ENCODE measurements around the gene COMMD4. TPM values are rescaled to one million over a fixed set of nuclear protein-coding genes. Genes with fewer than 3 reads are reported as not detected.
"Not testable (repeated sequence)": the region's sequence is repeated elsewhere in the genome, so short reads cannot be mapped to it uniquely, and the experiment has no call there.

COMMD4 gene
- total RNA-seq, 1 donor from 2014 or later = 41.3 TPM

- H3K36me3 ChIP-seq (ENCODE audit: control insufficient read depth, insufficient read depth, low read length) = peaks cover 16% of the 10 kb centered on the region
- H3K27me3 ChIP-seq (ENCODE audit: control insufficient read depth, insufficient read depth, low read length) = no peaks in the 10 kb centered on the region
- DNase-seq (ENCODE audit: low read depth) = no peak
- no peak for TF ChIP-seq CTCF (IDR thresholded peaks at IDR 0.05; ENCODE audit: insufficient read depth, low read length, severe bottlenecking)
- no peak for FAIRE-seq
- no peak overlapping the region for H3K4me3 ChIP-seq (ENCODE audit: low read depth, low read length)
Measured at GRCh38 chr15:75380773-75381172, 44.9 kb downstream of the COMMD4 start.

- H3K36me3 ChIP-seq (ENCODE audit: control insufficient read depth, insufficient read depth, low read length) = peaks cover 32% of the 10 kb centered on the region
- not testable (repeated sequence) for H3K27me3 ChIP-seq (ENCODE audit: control insufficient read depth, insufficient read depth, low read length); DNase-seq (ENCODE audit: low read depth); H3K4me3 ChIP-seq (ENCODE audit: low read depth, low read length)
- peak; percentile 52 for FAIRE-seq
Measured at GRCh38 chr15:75383986-75384385, 48.1 kb downstream of the COMMD4 start.

Other genes starting within 250 kb of the COMMD4 start
- gene C15orf39, start 134.2 kb upstream of the COMMD4 start, total RNA-seq = 2.1 and 2.2 TPM in 2 replicates
- under 0.01 TPM in 1 of 2 replicates, not detected in the other for gene GOLGA6C, start 77.7 kb upstream of the COMMD4 start, total RNA-seq
- not detected in 2 replicates for gene GOLGA6D, start 53.2 kb upstream of the COMMD4 start, total RNA-seq
- 6.1 and 6.6 TPM in 2 replicates for gene NEIL1, start 11.0 kb downstream of the COMMD4 start, total RNA-seq
- gene MAN2C1, start 32.5 kb downstream of the COMMD4 start, total RNA-seq = 81.4 and 102 TPM in 2 replicates
- gene SIN3A, start 115.6 kb downstream of the COMMD4 start, total RNA-seq = 11.6 and 24.6 TPM in 2 replicates
- gene PTPN9, start 243.3 kb downstream of the COMMD4 start, total RNA-seq = 12.6 and 17.4 TPM in 2 replicates

Measured in bronchial epithelial cell (primary cell).